Stimulated activated CD8-positive, alpha-beta memory T cell treated with anti-CD3 and anti-CD28 coated beads, Interleukin-12 subunit alpha, Interleukin-12 subunit beta, amount 100 ng/mL, for 1 hour (primary cell): Measurements from ENCODE around the gene NECTIN1.

Experiments
- DNase-seq: peaks from one replicate; pipeline ENCODE4 v3.0.0-alpha.2; 2020; ENCODE audit warnings: low read depth

Gene NECTIN1

DNA sequence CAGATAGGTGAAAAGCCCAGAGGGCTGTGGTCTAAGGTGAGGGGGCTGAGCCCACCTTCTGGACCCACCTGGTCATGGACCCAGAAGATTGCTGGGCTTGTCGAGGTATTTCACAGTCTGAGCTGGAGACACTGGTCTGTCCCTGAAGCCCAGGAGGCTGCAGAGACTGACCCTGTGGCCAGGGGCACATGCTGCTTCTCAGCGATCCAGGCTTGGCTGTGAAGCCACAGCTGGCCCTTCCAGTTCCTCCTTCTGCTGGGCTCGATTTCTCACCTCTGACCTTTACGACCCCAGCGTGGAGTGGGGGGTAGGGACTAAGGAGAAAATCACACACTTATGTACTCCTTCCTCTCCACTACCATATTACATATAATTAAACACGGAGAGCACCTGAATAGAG is 88.5 kb downstream of the NECTIN1 start:
- no peak for DNase-seq

DNA sequence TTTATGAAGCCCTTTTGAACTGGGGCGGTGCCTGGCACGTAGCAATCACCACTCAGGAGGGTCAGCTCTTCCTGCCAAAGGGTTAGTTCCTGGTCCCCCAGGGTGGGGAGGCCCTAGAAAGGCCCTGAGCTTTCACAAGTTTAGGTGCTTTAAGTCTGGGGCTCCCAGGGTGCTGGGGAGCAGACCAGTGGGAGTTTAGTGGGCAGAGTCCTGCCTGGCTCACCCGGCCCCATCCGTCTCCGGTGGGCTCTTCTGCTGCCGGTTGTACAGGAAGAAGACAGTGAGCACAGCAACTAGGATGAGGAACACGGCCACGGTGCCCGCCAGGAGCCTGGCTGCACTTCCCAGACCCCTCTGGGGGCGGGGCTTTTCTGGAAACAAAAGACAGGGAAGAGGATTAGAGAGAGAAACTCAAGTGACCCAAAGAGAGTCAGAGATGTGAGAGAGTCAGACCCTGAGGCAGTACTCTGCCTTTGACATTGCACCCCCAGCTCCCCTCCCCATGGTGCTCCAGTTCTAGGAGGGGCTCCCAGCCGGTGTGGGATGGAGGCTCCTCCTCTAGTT is 89.3 kb downstream of the NECTIN1 start:
- no peak for DNase-seq

DNA sequence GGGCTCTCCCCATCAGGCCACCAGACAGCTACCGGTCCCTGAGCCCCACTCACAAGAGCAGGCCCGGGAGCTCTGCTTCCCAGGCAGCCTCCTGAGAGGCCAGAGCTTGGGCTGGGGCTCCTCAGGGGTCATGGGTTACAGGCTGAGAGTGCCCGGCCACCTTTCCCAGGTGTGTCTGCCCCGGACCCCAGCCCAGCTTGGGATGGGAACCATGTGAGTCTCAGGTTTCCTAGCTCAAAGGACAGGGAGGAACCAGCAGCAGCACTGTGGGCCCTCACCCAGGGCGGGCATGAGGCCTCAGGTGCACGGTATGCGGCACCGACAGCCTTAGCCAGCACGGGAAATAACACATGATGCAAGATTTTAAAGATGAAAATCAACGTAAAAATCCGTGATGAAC is 90.1 kb downstream of the NECTIN1 start:
- DNase-seq: no peak

DNA sequence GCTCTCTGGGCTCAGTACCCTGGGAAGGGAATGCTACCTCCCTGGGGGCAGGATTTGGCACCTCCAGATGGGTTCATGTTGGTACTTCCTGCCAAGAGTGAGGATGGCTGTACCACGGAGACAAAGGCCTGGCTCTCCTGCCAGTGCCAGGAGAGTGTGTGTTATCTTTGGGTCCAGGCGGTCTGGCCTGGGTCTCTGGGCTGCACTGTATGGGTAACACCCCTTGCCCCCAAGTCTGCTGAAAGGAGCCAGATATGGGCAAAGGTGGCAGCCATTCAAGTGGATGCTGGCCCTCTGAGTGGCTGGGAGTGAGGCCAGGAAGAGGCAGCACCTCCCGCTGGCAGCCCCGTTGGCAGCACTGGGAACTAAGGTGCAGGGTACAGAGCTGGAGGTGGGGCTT is 91.5 kb downstream of the NECTIN1 start:
- no peak for DNase-seq

DNA sequence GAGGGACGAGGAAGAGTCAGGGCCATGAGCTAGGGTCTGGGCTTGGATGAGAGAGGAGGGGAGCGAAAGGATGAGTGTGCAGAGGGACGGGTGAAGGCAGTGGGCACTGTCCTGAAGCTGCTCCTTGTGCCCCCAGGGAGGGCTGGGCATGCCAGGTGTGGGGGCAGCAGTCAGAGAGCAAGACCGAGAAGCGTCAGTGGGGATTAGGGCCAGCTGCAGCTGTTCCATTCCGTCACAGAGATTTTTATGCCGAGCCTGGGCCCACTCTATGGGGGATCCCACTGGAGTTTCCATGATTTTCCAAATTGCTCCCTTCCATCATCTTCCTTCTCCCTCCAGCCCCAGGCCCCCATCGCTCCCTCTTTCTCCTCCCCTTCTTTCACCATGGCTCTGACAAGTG is 93.2 kb downstream of the NECTIN1 start:
- DNase-seq: no peak

DNA sequence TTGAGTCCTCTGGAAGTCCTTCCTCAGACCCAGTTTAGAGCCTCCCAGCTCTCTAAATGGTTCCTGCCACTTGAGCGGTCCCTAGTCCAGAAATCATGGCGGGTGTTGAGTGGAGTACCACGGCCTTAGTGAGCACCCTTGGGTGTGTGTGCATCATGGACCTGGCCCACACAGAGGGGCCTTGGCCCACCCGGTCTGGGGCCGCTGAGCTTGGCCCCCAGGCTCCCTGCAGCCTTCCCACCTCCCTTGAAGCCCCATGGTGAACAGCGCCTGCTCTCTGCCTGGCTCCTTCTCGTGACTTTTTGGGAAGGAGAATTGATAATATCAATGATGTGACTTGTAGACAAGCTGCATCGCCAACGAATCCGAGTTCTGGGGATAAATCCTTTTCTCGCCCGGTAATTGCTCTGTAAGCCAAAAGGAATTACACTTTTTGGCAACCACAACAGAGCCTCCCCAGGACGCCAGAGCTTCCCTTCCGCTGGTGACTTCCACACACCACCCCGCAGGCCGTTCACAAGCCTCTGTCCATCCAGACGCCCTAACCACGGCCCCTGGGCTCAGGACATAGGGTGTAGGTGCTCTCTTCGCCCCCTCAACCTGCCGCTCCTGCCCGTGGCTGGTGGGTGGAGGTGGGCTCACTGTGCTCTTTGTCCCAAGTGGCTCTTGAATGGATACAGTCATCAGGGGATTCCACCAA is 93.8 kb downstream of the NECTIN1 start:
- no peak for DNase-seq

DNA sequence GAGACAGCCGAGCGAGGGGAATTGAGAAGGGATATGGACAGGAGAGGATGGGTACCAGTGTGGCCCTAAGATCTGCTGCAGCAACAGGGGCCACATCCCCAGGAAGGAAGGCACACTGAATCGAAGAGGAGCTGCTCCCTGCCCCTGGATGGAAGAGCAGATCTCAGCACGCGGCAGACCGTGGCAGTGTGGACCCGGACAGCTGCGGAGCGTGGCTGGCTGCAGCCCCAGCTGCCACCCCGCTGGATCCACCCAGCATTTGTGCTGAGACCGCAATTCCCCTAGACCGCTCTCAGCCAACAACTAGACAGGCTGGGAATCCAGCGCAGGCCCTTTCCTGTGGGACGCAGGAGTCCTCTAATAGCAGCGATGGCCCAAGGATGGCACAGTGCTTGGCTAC is 94.7 kb downstream of the NECTIN1 start:
- DNase-seq: no peak

DNA sequence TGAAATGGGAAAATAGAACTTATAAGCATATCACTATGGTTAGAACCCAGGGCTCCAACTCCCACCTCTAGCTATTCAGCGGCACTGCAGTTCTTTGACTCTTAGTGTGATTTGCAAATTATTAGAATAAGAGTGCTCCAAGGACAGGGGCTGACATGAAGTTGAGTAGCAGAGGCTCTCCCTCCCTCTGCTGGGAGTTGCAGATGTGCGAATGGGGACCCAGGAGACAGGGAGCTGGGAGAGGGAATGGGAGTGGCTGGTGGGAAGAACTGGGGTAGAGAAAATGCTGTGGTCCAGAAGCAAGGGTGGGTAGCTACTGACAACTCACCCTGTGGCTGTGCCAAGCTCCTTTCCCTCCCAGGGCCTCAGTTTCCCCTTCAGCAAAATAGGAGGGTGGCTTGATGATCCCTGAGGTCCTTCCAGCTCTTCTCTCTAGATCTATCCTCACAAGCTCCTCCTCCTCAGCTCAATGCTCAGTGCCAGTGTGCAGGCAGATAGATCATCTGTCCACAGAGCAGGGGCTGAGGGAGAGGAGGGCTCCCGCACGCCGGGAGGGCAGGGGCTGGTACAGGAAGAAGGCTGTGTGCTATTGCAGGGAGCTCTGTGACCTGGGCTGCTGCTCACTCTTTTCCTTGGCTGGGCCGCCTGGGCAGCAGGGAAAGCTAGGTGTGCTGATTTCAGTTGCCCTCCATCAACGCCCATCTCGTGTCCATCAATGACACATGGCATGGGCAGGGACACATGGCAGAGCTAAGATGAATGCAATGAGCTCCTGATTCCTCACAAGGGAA is 99.0 kb downstream of the NECTIN1 start:
- DNase-seq: no peak

DNA sequence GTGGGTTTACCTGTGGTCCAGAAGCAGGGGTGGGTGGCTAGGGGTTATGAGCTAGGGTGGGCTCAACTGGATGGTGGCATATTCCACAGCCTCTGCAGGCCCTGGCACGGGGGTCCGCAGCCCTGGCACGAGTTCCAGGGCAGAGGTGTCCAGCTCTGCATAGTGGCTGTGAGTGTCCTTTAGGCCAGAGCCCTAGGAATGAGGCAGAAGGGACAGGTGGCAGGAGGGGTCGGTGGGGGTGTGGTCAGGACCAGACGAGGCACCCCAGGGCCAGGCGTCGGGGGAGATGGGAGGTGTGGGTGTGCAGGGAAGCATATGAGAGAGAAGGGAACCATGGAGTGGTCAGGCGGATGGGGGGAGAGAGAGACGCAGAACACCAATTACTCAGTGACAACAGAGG is 99.9 kb downstream of the NECTIN1 start:
- no peak for DNase-seq

DNA sequence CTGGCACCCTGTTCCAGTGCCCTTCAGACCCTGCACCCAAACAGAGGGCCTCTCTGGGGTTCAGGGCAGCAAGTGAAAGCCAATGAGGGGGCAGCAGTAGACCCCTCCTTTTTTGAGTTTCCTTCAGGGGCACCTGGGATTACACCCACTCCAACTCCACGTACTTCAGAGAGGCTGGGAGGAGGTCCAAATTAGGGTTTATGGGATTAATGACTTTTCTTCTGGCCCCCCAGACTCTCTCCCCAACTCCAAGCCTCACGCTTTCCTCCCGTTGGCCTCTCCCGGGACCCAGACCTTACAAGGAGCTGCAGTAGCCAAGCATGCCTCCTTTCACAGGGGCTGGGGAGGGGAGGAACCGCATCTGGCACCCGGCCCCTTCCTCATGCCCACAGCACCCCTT is 101.7 kb downstream of the NECTIN1 start:
- no peak for DNase-seq

DNA sequence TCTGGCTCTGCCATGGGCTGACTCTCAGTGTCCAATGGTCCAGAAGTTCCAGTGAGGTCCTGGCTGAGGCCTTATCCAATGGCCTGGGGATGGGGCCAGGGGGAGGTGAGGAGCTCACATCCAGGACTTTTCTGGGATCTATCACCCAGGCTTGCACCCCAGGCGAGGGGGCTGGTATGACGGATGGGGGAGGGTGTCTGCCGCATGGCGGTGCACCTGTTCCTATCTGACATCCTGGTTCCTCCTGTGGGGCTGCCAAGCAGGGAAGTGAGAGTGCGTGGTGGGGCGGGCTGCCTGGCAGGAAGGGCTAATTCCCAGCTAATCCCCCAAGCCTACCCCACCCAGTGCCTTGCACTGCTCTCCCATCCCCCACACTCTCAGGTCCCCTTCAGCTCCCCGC is 102.1 kb downstream of the NECTIN1 start:
- no peak for DNase-seq

DNA sequence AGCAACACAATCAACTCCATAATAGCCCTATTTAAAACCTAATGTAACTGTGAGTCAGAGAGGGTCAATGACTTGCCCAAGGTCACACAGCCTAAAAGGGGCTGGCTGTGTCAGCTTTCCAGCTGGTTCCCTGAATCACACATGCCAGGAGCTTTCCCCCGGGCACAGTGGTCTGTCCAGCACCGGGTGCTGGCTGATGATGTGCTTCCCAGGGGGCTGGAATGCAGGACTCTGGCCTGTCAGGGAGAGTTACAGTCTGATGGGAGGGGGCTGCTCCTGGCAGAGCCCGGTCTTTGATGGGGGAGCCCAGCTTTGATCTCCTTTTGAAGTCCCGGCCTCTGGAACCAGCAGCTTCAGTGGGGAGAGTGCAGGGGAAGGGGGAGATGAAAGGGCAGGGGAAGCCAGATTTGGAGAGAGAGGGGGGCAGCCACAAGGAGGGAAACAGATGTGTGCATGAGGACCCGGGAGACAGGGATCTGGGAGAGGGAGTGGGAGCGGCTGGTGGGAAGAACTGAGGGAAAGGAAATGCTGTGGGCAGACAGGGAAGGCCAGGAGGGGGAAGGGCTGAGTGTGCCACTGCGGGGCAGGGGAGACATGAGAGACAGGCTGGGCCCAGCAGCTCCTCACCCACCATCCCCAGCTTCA is 102.7 kb downstream of the NECTIN1 start:
- DNase-seq: no peak

DNA sequence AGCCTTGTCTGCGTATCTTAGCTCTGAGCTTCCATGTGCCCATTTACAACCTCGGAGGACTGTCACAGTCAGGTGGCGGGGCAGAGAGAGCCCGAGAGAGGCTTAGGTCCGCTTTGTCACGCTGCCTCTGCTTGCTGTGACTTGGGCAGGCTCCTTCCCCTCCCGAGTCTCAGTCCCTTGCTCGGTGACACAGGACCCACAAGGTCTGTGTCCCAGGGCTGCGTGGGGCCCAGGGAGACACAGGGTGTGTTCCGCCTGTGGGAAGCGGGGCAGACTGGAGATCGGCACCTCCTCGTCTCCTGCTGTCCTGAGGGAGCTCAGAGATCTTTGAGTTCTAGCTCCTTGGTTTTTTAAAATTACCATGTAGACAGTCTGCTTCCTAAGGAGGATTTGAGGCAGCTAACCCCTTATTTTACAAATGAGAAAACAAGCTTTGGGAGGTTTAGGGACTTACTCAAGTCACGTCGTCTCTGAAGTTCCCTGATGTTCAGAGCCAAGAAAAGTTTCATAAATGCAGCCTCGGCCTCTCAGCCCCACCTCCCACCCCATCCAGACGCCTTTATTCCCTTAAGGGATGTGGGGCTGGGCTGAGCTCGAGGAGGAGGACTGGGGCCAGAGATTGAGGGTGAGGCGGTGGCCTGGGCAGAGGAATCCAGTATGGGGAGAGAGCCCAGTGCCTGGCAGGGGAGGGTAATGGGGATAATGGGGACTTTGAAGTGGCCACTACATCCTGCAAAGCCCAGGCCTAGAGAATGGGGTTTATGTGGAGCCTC is 103.6 kb downstream of the NECTIN1 start:
- DNase-seq: no peak

DNA sequence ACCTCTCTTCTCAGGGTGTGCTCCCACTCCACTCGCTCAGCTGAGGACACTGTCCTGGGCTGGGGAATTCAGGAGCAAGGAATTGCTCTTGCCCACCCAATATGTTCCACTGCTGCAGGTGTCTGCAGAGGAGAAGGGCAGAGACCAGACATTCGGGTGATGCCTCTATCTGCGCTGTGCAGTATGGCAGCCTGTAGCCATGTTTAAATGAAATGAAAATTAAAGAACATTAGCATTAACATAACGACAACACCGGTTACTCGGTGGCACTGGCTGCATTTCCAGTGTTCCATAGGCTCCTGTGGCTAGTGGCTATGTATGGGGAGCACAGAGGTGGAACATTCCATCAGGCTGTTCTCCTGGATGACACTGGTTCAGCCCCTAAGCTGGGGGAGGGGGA is 104.4 kb downstream of the NECTIN1 start:
- DNase-seq: no peak

DNA sequence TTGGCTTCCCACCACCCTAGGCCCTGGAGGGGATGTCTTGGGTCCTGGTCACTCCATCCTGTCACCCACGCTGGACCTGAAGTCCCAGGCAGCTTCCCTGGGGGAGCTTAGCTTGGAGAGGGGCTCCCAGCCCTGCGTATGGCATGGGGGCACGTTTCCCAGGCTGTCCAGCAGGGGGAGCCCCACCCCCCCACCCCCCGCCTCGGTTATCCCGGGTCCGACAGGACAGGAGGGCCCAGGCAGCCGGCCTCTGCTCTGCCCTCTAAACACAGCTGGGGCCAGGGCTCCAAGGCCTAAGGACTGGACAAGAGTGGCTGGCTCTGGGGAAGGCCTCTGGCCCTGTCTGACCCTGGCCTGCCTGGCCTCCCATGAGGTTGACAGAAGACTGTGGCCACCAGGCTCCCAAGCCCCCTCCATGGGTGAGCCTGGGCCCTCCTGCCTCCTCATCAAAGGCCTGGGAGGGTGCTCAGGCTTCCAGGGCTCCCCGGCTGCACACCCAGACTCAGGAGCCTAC is 104.8 kb downstream of the NECTIN1 start:
- no peak for DNase-seq

DNA sequence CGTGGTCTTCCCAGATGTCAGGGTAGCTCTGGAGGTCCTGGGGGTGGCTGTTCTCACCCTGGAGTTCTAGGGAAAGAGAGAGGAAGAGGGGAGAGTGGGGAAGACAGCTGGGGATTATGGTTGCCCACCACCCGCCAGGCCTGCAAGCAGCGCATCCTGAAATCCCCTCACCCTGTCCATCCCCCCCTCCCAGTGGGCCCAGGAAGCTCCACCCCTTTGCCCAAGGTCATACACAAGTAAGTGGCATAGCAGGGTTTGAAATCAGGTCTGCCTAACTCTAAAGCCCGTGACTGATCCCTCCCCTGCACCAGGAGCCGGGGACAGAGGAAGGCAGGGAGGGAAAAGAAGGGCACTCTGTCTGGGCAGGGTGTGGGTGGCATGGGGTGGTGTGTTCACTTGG is 105.3 kb downstream of the NECTIN1 start:
- DNase-seq: no peak

DNA sequence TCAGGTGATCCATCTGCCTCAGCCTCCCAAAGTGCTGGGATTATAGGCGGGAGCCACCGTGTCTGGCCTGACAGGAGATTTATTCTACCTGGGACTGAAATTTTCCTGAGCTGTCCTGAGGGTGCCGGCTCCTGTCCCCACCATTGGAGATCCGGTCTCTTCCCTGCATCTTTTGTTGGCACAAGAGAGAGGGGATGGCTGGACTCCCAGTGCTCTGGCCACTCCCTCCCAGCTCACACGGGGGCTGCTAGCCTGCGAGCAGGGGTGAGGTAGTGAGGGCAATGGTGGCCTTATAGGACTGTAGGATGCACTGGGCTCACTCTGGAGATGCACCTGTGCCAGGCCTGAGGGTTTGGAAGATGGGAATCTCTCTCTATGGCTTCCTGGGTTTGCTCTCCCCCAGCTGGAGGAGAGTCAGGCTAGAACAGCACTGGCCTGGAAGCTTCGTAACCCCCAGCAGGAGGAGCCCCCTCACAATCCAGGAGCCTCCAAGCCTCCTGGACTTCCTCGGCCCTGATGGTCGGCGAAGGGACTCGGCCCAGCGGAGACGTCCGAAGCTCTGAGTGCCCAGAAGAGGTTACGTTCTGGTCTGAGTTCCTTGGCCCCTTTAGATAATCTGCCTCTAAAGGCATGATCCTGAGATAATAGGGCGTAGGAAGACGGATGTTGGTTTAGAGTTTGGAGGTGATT is 106.4 kb downstream of the NECTIN1 start:
- DNase-seq: no peak

DNA sequence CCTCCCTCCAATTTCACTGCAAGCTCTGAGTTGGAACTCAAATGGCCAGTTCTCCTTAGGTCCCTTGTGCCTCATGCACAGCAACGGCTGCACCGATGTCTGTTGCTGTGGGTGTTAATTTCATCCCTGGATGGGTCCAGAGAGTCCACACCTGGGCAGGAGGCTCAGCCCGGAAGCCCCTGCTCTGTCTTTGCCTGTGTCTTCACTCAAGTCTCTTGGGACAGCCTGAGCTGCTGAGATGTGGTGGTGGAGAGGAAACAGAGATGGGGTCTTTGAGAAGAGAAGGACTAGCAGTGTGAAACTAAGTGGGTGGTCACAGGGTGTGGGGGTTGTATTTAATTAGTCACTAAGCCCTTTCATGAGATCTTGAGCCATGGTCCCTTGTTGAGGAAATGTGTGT is 109.3 kb downstream of the NECTIN1 start:
- DNase-seq: no peak

DNA sequence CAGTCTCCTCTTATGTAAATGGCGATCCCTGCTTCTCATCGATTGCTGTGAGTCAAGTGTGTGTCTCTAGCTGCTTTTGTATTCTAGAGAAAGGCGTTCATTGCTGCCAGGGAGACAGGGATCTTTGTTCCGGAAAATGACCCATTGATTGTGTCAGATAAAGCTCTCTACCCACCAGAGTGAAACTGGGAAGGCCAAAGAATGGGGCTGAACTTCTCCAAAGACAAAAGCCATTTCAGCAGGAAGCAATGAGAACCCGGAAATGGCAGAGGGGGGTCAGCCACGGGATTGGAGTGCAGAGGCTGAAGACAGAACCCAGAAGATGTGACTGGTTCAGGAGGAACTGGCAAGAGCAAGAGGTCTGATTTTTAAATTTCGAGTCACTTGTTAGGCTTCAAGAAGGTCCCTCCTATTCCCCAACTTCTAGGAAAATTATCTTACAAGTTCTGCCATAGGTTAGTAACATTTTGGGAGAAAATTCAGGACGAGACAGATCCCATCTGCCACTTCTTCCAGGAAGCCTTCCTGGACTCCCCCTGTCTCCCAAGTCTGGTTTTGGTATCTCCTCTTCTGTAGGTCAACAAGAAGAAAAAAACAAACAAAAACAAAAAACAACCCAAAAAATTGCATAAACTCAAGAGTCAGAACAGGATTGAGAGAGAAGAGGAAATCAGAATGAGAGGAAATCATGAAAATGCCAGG is 110.6 kb downstream of the NECTIN1 start:
- DNase-seq: no peak

DNA sequence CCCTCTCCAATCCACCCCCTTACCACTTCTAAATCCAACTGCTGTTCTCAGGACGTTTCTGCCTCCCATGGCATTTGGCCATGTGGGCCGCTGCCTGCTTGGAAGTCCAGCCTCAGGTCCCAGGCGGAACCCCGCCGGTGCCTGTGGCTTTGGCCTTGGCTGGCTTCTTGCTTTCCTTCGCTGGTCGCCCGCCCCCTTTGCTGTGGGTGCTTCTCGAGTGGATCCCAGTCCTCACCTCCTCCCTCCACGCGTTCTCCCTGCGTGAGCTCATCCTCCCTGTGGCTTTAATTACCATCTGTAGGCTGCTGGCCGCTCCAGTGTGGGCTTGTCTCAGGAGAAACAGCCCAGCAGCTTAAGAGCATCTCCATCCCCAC is 111.7 kb downstream of the NECTIN1 start:
- DNase-seq: no peak
